AG09309 (cell line): Measurements from ENCODE around the gene BAG5.
A peak's percentile ranks its signal among the peaks of the same experiment; 100 is the strongest.

Source experiments
- DNase-seq: peaks from one replicate; pipeline ENCODE4 v3.0.0-alpha.2; 2010; ENCODE audit warnings: low read depth
- H3K4me3 ChIP-seq: 2 replicates; pipeline ENCODE4 v1.5.1; 2011; ENCODE audit warnings: mild to moderate bottlenecking, low read depth, low read length, moderate library complexity; ENCODE audit not compliant: control insufficient read depth
- TF ChIP-seq, protein P1 (sequence below): IDR thresholded peaks from 2 replicates; pipeline ENCODE4 v1.5.1; 2011; ENCODE audit warnings: mild to moderate bottlenecking, low read depth, low read length, inconsistent platforms; ENCODE audit not compliant: insufficient read depth, control insufficient read depth; ENCODE audit errors: missing control alignments

Gene BAG5

DNA sequence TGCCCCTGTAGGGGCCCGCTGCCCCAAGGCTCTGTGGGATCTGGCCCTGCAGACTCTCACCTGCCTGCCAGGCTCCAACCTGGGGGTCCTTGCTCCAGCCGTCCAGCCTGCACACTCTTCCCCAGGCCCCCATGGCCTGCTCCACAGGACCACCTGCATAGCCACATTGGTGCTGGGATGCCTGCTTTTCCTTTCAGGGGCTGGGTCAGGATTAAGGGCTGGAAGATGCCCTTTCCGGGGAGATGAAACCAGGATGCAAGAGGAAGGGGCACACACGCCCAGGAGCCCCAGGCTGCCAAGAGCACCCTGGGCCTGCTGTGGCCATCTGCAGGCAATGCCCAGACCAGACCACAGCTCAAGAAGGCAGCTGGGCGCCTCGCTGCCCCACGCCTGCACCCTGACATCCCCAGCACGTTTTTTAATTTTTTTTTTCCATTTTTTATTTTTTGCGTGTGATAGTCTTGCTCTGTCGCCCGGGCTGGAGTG, 15.0 kb downstream of the BAG5 start:
- DNase-seq, result no peak
- H3K4me3 ChIP-seq, result no peak overlapping the region
- TF ChIP-seq, protein P1, sequence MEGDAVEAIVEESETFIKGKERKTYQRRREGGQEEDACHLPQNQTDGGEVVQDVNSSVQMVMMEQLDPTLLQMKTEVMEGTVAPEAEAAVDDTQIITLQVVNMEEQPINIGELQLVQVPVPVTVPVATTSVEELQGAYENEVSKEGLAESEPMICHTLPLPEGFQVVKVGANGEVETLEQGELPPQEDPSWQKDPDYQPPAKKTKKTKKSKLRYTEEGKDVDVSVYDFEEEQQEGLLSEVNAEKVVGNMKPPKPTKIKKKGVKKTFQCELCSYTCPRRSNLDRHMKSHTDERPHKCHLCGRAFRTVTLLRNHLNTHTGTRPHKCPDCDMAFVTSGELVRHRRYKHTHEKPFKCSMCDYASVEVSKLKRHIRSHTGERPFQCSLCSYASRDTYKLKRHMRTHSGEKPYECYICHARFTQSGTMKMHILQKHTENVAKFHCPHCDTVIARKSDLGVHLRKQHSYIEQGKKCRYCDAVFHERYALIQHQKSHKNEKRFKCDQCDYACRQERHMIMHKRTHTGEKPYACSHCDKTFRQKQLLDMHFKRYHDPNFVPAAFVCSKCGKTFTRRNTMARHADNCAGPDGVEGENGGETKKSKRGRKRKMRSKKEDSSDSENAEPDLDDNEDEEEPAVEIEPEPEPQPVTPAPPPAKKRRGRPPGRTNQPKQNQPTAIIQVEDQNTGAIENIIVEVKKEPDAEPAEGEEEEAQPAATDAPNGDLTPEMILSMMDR, result no peak

DNA sequence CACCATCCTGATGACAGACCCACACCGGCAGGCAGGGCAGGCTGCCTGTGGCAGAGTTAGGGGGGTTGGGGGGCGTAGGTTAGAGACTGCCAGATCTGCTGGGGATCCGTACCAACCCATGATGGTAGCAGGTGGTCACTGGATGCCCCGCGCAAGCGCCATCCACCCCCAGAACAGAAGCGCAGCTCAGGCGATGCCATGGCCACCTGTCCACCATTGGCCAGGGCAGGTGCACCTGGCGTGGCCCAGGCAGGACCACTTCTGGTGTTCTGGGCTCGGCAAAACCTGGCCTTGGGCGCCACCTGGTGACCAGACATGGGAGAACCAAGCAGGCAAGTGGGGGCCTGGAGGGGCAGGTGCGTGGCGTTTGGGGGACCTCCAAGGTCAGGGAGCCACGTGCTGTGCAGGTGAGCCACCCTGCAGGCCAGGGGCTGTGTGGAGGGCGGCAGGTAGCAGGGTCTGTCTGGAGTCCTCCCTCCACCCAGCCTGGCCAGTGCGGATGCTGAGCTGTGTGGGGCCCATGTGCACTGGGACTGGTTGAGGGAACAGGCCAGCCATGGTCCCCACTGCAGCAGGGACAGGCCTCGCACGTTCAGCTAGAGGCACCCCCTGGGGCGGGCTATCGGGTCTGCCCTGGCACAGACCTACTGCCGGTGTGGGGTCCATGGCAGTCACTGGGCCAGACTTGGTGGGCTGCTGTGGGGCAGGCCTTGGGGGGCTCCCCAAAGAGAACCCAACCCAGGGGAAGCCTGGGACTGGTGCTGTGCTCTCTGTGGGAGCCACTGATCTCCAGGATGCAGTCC, 15.6 kb downstream of the BAG5 start:
- H3K4me3 ChIP-seq, result no peak overlapping the region
- TF ChIP-seq, protein P1, result peak; percentile 85
- DNase-seq, result no peak

DNA sequence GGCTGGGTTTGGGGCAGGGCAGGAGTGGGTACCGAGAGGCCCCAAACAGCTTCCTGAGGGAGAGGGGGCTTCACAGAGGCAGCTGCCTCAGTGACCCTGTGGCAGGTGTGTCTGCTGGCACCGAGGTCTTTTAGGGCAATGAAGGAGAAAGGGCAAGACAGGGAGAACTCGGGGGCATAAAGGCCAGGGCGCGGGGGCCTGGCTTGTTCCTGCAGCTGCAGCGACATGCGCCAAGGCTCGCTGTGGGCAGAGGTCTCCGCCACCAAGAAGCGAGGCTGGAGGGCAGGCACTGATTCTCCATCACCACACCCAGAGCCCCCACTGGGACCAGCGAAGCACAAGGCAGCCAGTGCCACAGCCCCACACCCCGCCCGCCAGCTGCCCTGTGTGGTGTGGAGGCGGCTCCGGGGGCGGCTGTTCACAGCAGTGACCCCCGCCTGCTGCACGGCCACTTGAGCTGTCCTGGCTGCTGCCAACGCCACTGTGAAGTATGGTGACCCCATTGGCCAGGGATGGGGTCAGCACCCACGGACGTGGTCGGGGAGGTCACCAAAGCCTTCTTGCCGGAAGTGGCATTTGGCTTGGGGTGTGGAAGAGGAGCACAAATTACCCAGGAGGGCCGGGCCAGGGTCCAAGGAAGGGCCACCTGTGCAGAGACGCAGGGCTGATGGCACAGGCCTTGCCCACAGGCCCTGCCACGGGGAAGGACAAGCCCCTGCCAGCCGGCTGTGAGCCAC, 16.4 kb downstream of the BAG5 start:
- TF ChIP-seq, protein P1, result no peak
- no peak for DNase-seq
- H3K4me3 ChIP-seq, result no peak overlapping the region

DNA sequence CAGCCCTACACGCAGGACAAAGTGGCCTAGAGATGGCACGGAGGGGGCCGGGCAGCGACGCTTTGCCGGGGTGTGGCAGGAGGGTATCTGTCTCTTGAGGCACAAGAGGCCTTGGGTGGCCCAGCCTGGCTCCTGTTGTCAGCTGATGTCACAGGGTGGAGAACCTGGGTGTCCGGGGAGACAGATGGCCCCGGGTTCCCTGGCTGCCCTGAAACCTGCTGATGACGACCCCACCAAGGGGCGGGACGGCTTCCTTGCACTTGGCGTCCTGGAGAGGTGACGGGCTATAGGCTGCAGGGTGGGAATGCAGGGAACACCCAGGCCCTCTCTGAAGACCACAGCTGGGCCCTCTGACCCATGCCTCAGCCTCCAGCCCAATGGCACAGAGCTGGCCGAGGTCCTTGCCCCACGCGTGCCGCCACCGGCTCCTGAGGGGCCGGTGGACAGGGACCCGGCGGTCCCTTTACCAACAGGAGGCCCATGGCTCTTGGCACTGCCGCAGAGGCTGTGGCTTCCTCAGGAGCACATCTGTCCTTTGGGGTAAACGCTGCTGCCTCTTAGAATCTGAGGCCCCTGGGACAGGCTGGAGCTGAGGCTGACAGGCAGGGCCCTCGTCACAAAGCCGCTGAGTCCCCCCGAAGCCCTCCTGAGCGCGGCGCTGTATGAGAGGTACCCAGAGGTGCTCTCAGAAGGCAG, 17.1 kb downstream of the BAG5 start:
- TF ChIP-seq, protein P1, result no peak
- no peak overlapping the region for H3K4me3 ChIP-seq
- no peak for DNase-seq

DNA sequence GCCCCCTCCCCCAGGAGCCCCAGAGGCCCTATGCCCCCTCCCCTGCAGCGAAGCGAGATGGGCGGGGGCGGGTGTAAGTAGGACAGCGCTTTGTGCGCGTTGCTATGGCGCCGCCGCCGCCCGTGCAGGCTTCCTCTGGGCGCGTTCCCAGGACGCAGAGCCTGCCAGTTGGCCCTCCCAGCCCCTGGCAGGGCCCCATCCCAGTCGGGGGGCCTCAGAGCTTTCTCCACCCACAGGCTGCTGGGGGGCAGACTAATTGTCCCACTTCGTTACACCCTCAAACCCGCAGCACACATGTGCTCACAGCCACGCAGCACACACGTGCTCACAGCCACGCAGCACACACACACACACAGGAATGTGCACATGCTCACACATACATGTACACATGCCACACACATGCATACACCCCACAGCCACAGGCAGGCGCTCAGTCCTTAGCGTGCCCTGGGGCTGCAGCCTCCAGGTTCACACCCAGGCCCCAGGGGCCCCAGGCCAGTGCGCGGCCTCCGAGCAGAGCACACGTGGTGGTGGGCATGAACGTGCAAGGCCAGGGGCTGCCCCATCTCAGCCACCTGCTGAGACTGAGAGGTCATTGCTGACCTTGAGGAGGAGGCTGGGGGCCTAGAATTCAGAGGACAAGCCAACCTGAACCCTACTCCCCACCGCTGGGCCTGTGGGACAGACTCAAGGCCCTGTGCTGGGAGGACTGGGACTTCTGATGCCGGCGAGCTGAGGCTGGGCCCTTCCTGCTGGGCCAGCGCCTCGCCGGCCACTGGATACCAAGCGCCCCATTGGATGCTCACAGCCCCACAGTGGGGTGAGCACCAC, 17.9 kb downstream of the BAG5 start:
- no peak overlapping the region for H3K4me3 ChIP-seq
- no peak for DNase-seq
- TF ChIP-seq, protein P1, result no peak
